Stimulated activated effector memory CD8-positive, alpha-beta T cell treated with anti-CD3 and anti-CD28 coated beads, Interleukin-12 subunit alpha, Interleukin-12 subunit beta, amount 100 ng/mL, for 72 hours (primary cell): Measurements from ENCODE around the gene DHH.

Experiments used
- ATAC-seq: fragments of 150-1000 bp; cut with Tn5 transposase; 2 replicates; pipeline ENCODE4 v1.10.0; 2021
- DNase-seq, 2 donors: peaks; one replicate each; pipeline ENCODE4 v3.0.0; 2021 to 2022; ENCODE audit warnings: low spot score in 2 of 2
- H3K27ac Mint-ChIP-seq: one replicate; pipeline ENCODE4 v1.8.0; 2022; ENCODE audit warnings: mild to moderate bottlenecking, mixed read lengths
- H3K36me3 Mint-ChIP-seq: one replicate; pipeline ENCODE4 v1.8.0; 2022; ENCODE audit warnings: mild to moderate bottlenecking, mixed read lengths
- H3K4me1 Mint-ChIP-seq: one replicate; pipeline ENCODE4 v1.8.0; 2022; ENCODE audit warnings: mixed read lengths
- H3K4me3 Mint-ChIP-seq: one replicate; pipeline ENCODE4 v1.8.0; 2022; ENCODE audit warnings: mild to moderate bottlenecking, mixed read lengths
- H3K9me3 Mint-ChIP-seq: one replicate; pipeline ENCODE4 v1.8.0; 2022; ENCODE audit warnings: mixed read lengths

DHH gene

DNA sequence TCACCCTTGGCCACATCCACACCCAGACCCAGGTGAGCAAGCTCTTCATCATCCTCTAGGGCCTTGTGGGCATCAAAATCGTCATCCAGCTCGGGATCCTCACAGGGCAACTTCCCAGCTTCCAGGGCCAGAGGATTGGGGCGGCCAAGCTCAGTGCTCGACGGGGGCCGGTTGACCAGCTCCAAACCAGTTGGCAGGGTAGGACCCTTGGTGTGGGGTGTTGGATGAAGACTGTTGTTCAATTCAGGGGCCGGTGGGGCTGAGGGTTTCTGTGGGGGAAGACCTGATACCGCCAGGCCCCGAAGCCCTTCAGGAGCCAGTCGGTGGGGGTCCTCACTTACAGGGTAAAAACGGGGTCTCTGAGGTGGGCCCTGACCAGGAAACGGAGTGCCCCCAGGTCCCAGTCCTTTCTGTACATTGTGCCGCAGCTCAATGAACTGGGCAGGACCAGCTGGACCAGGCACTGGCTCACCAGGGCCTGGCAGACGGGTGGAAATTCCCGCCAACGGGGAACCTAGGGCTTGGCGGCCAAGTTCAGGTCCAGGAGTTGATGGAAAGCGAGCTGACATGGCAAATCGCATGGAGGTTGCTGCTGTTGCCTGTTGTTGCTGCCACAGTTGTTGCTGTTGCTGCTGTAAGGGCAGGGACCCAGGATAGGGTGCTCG, 56.2 kb downstream of the DHH start:
- DNase-seq (no peak), ATAC-seq (no peak)
- Mint-ChIP-seq H3K36me3 (peaks cover 92% of the 10 kb centered on the region), H3K4me1 (peaks cover 2% of the 10 kb centered on the region), H3K9me3 (no peaks in the 10 kb centered on the region), H3K27ac (no peak overlapping the region), H3K4me3 (no peak overlapping the region)

DNA sequence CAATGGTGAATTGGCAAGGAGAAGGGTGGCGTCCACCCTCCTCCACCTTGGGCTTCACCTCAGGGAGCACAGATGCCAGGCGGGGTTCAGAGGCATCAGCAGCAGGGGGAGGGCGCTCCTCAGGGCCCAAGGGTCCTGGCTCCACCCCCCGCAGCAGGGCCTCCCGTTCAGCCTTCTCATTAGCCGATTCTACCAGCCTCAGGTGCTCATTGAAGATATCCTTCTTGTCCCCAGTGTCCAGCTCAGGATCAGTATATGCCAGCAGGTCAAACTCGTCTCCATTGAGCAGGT, 56.7 kb downstream of the DHH start:
- no peaks in the 10 kb centered on the region for H3K9me3 Mint-ChIP-seq
- DNase-seq (no peak), ATAC-seq (no peak)
- peaks cover 92% of the 10 kb centered on the region for H3K36me3 Mint-ChIP-seq
- H3K27ac Mint-ChIP-seq: no peak overlapping the region
- no peak overlapping the region for H3K4me3 Mint-ChIP-seq
- no peaks in the 10 kb centered on the region for H3K4me1 Mint-ChIP-seq

DNA sequence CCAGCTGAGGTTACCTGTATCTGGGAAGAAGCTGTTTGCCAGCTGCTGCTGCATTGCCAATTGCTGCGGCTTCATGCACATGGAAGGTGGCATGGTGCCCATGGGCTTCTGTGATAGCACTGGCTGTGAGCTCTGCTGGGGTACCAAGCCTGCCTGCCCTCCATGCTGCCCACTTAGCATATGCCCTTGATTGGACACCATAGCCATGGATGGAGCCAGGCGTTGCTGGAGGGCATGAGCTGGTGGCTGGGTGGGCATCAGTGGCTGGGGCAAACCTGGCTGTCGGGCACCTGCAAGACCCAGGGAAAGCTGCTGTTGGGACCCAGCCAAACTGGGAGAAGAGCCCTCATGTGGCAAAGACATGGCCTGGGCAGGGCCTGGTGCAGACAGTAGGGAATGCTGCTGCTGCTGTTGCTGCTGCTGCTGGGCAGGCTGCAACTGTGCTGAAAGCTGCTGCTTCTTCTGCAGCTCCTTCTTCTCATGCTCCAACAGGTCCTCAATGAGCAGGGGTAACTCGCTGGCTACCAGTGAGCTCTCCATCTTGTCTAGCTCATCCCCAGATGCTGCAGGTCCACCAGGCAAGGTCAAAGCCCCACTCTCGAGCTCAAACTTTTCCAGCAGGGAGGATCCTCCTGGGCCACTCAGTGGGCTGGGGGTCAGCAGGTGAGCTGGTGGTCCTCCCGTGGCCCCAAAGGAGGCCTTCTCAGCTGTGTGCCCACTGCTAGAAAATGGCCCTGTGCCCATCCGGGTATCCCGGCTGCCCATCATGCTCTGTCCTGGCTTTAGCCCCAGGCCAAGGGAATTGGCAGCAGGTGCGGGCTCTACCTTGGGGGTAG, 57.3 kb downstream of the DHH start:
- no peaks in the 10 kb centered on the region for H3K4me1 Mint-ChIP-seq
- ATAC-seq: no peak
- H3K27ac Mint-ChIP-seq: no peak overlapping the region
- DNase-seq: no peak
- no peaks in the 10 kb centered on the region for H3K9me3 Mint-ChIP-seq
- no peak overlapping the region for H3K4me3 Mint-ChIP-seq
- H3K36me3 Mint-ChIP-seq: peaks cover 92% of the 10 kb centered on the region
